Transverse colon (tissue), 3 donors: ENCODE results near the gene VRK2.

Experiments
- EP300 ChIP-seq: sonication (generic); formaldehyde crosslinking; IDR thresholded peaks from one replicate; pipeline ENCODE4 v1.6.1; 2017; ENCODE audit warnings: antibody characterized with exemption, low read depth
- POLR2A ChIP-seq: fragments of 450-650 bp; IDR thresholded peaks from one replicate; pipeline ENCODE4 v1.6.1; 2016; ENCODE audit warnings: antibody characterized with exemption, mild to moderate bottlenecking, moderate library complexity
- TF ChIP-seq, protein P1 (sequence below), 5 experiments: fragments of 200-600 bp in 3 of 5; fragments of 450-650 bp in 2 of 5; sonication (generic) in 3 of 5; IDR thresholded peaks; 1 replicate in 2 of 5; 2 replicates in 3 of 5; pipeline ENCODE4 v1.5.1; 2016 to 2017; ENCODE audit warnings: antibody characterized with exemption in 5 of 5, inconsistent platforms in 3 of 5, mild to moderate bottlenecking in 2 of 5, moderate library complexity in 1 of 5

DNA sequence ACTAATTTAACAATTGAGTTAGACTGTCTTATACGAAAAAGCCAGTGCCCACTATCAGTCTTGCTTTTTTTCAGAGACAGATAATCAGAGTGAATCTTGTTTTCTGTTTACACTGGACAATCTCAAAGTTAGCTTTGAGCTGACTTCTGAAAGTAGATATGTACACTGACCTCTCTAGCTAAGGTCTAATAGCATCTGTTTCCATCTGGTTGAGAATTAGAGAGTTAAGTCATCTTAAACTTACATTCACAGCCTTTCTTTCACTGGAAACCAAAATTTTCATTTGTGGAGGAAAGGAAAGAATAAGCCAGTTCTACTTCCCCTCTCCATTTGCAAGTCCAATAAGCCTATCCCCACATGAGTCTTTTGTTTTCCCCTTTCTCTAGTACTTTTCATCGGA is 89.3 kb downstream of the VRK2 start:
- TF ChIP-seq, protein P1, sequence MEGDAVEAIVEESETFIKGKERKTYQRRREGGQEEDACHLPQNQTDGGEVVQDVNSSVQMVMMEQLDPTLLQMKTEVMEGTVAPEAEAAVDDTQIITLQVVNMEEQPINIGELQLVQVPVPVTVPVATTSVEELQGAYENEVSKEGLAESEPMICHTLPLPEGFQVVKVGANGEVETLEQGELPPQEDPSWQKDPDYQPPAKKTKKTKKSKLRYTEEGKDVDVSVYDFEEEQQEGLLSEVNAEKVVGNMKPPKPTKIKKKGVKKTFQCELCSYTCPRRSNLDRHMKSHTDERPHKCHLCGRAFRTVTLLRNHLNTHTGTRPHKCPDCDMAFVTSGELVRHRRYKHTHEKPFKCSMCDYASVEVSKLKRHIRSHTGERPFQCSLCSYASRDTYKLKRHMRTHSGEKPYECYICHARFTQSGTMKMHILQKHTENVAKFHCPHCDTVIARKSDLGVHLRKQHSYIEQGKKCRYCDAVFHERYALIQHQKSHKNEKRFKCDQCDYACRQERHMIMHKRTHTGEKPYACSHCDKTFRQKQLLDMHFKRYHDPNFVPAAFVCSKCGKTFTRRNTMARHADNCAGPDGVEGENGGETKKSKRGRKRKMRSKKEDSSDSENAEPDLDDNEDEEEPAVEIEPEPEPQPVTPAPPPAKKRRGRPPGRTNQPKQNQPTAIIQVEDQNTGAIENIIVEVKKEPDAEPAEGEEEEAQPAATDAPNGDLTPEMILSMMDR (IDR thresholded peaks at IDR 0.05): no peak
- TF ChIP-seq POLR2A: no peak
- TF ChIP-seq EP300: no peak
